D721Med (cell line): ENCODE measurements around the gene CDC14B.

Experiments used
- DNase-seq: peaks from one replicate; pipeline ENCODE4 v3.0.0; 2011; ENCODE audit warnings: low spot score; ENCODE audit not compliant: insufficient read length
- FAIRE-seq: peaks from 2 replicates; lab custom pipeline; 2011; peaks lifted over from hg19 to GRCh38; lab: Jason Lieb, UNC
- CTCF ChIP-seq: IDR thresholded peaks from 2 replicates; pipeline ENCODE4 v1.5.1; 2012; ENCODE audit warnings: mild to moderate bottlenecking, control low read depth; ENCODE audit not compliant: insufficient read depth; ENCODE audit errors: missing control alignments

The CDC14B gene

GRCh38 chr9:96491079-96491879, 128.4 kb downstream of the CDC14B start:
- DNase-seq (no peak), FAIRE-seq (no peak)
- TF ChIP-seq CTCF, result no peak

GRCh38 chr9:96490534-96491078, 129.0 kb downstream of the CDC14B start:
- TF ChIP-seq CTCF, result no peak
- DNase-seq (no peak), FAIRE-seq (no peak)

- DNase-seq (no peak), FAIRE-seq (no peak)
- no peak for TF ChIP-seq CTCF
These were observed 130.1 kb downstream of the CDC14B start for GRCh38 chr9:96489482-96489979.

DNA sequence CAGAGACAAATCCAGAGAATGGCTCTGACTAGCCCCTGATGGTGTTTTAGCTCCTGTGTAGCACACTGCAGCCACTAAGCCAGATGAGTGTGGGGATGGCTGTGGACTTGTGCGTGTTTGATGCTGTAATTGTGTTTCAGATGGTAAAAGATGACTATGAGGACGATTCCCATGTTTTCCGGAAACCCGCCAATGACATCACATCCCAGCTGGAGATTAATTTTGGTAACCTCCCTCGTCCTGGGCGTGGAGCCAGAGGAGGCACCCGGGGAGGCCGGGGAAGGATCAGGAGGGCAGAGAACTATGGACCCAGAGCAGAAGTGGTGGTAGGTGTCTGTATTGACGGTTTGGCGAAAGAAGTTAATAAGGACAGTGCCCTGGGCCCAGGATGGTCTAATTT, 131.7 kb downstream of the CDC14B start:
- no peak for FAIRE-seq
- no peak for DNase-seq
- TF ChIP-seq CTCF, result no peak

- DNase-seq (no peak), FAIRE-seq (no peak)
- TF ChIP-seq CTCF, result no peak
These were observed 132.6 kb downstream of the CDC14B start for GRCh38 chr9:96487029-96487396.

DNA sequence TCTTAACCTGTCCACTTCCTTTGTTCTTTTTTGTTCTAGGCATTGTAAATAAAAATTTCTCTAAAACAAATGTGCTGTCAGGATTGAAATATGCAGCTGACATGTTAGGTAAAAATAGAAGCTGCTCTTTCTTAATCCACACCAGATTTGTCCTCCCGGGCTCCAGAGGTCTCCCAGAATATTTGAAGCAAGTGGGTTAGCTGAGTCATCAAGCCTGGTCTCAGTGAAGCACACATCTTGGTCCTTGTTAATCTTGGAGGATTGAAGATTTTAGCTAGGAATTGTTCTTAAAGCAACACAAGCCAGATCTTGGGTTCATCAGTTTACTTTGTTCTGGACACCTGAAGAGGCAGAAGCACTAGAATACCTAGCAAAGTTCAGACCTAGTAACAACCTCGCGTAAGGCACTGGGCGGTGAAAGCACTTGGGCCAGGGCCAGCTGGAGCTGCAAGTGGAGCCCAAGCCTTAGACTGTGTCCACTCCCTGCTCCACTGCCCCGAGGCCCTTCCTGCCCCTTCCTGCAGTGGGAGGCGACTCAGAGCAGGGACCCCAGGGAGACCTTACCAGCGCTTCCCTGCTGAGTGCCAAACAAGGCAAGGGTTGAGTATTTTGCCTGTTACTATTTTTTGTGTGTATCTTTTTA, 133.1 kb downstream of the CDC14B start:
- FAIRE-seq (no peak), DNase-seq (no peak)
- TF ChIP-seq CTCF, result no peak
